GM12878 (cell line): Measurements from ENCODE around the gene CISTR. TPM values are rescaled to one million over a fixed set of nuclear protein-coding genes. Genes with fewer than 3 reads are reported as not detected.

ENCODE experiments used
- ATAC-seq: fragments of 200-7000 bp; cut with Tn5 transposase; 3 replicates; pipeline ENCODE4 v1.9.1; 2020; ENCODE audit warnings: mild to moderate bottlenecking, moderate library complexity
- BruUV-seq: library from RNA; stranded (reverse); fragments of 400-500 nt; replicated peaks from 2 replicates; lab custom pipeline; 2021; lab: Mats Ljungman, UMichigan
- CTCF ChIA-PET: fragments of 300-600 bp; sonication (Branson Sonifier 250); formaldehyde crosslinking; extraction: SDS; loops from one replicate; lab custom pipeline; 2021; ENCODE audit warnings: inconsistent platforms; lab: Yijun Ruan, JAX
- POLR2A ChIA-PET: fragments of 350-600 bp; formaldehyde crosslinking; extraction: SDS; loops from one replicate; lab custom pipeline; 2021; ENCODE audit warnings: inconsistent platforms; lab: Charles Lee
- RAD21 ChIA-PET: fragments of 300-600 bp; sonication (Branson Sonifier 250); formaldehyde crosslinking; loops from one replicate; lab custom pipeline; 2023; ENCODE audit warnings: antibody characterized with exemption; ENCODE audit not compliant: unreplicated experiment; lab: Charles Lee
- SMC1A ChIA-PET: fragments of 300-600 bp; sonication (Branson Sonifier 250); formaldehyde crosslinking; loops from one replicate; lab custom pipeline; 2023; ENCODE audit not compliant: unreplicated experiment, uncharacterized antibody; lab: Charles Lee
- DNase-seq: peaks from one replicate; pipeline ENCODE4 v3.0.0-alpha.2; 2011; ENCODE audit warnings: low read depth, low spot score
- FAIRE-seq: peaks from 3 replicates; lab custom pipeline; 2011; peaks lifted over from hg19 to GRCh38; lab: Jason Lieb, UNC
- H2AFZ ChIP-seq: 2 replicates; pipeline ENCODE4 v1.6.0; 2011; ENCODE audit warnings: low read depth, low read length, control low read depth; ENCODE audit not compliant: control insufficient read depth
- H3K27ac ChIP-seq: 2 replicates; pipeline ENCODE4 v1.5.1; 2011; ENCODE audit warnings: control low read depth; ENCODE audit not compliant: control insufficient read depth, insufficient read depth
- H3K27me3 ChIP-seq, 2 experiments: replicated peaks in 1 of 2; 2 replicates each; pipeline versions ENCODE4 v1.6.0 to v1.6.1; 2011; ENCODE audit warnings: low read length in 1 of 2; ENCODE audit not compliant: control insufficient read depth in 2 of 2, insufficient read depth in 2 of 2
- H3K36me3 ChIP-seq, 2 experiments: 2 replicates each; pipeline ENCODE4 v1.5.1; 2011; ENCODE audit warnings: low read length in 1 of 2; ENCODE audit not compliant: control insufficient read depth in 2 of 2, insufficient read depth in 2 of 2
- H3K4me1 ChIP-seq: 2 replicates; pipeline ENCODE4 v1.6.1; 2011; ENCODE audit warnings: mild to moderate bottlenecking, low read length, moderate library complexity, mixed read lengths; ENCODE audit not compliant: control insufficient read depth, insufficient read depth
- H3K4me2 ChIP-seq: 2 replicates; pipeline ENCODE4 v1.6.0; 2011; ENCODE audit warnings: control low read depth; ENCODE audit not compliant: control insufficient read depth, insufficient read depth
- H3K4me3 ChIP-seq: fragments of 200-600 bp; sonication (generic); 2 replicates; pipeline ENCODE4 v1.5.1; 2016
- H3K79me2 ChIP-seq: 2 replicates; pipeline ENCODE4 v1.6.0; 2011; ENCODE audit warnings: low read length; ENCODE audit not compliant: control insufficient read depth, insufficient read depth
- H3K9ac ChIP-seq: 2 replicates; pipeline ENCODE4 v1.8.0; 2011; ENCODE audit warnings: low read length, control low read depth, mixed read lengths; ENCODE audit not compliant: control insufficient read depth, insufficient read depth
- H3K9me3 ChIP-seq: replicated peaks from 3 replicates; pipeline ENCODE4 v1.5.1; 2011; ENCODE audit warnings: mild to moderate bottlenecking, low read length; ENCODE audit not compliant: control insufficient read depth, insufficient read depth
- H4K20me1 ChIP-seq: 2 replicates; pipeline ENCODE4 v1.6.0; 2011; ENCODE audit not compliant: control insufficient read depth, insufficient read depth
- ETV6 ChIP-seq, 2 experiments: fragments of 450-650 bp in 1 of 2; IDR thresholded peaks in 1 of 2; conservative IDR thresholded peaks in 1 of 2; 2 replicates each; pipeline ENCODE4 v1.6.1; 2014; ENCODE audit warnings: antibody characterized with exemption in 1 of 2, borderline replicate concordance in 1 of 2, low read depth in 1 of 2, mild to moderate bottlenecking in 1 of 2, moderate library complexity in 1 of 2
- FOXK2 ChIP-seq: fragments of 450-650 bp; IDR thresholded peaks from 2 replicates; pipeline ENCODE4 v1.6.1; 2017; ENCODE audit warnings: mild to moderate bottlenecking, moderate library complexity
- JUNB ChIP-seq: IDR thresholded peaks from 2 replicates; pipeline ENCODE4 v1.6.1; 2016; ENCODE audit warnings: antibody characterized with exemption, mild to moderate bottlenecking
- MAX ChIP-seq: IDR thresholded peaks from 2 replicates; pipeline ENCODE4 v1.6.1; 2012; ENCODE audit warnings: low read depth, low read length, improper control_type of control experiment
- MXI1 ChIP-seq: fragments of 150-350 bp; IDR thresholded peaks from 2 replicates; pipeline ENCODE4 v1.6.1; 2011; ENCODE audit warnings: low read depth, mild to moderate bottlenecking, inconsistent platforms, low read length, improper control_type of control experiment
- MYB ChIP-seq: fragments of 150-350 bp; IDR thresholded peaks from 2 replicates; pipeline ENCODE4 v1.6.1; 2014; ENCODE audit warnings: mild to moderate bottlenecking, low read depth, low read length, borderline replicate concordance
- NFYA ChIP-seq: IDR thresholded peaks from 2 replicates; pipeline ENCODE4 v1.6.1; 2011; ENCODE audit warnings: low read depth, mild to moderate bottlenecking, low read length, improper control_type of control experiment, borderline replicate concordance
- POLR2AphosphoS2 ChIP-seq: IDR thresholded peaks from 2 replicates; pipeline ENCODE4 v1.6.1; 2011; ENCODE audit warnings: low read depth, mild to moderate bottlenecking, low read length, improper control_type of control experiment, moderate library complexity
- PRDM15 ChIP-seq: fragments of 450-650 bp; formaldehyde crosslinking; IDR thresholded peaks from 2 replicates; pipeline ENCODE4 v1.4.0; 2020; ENCODE audit warnings: mild to moderate bottlenecking, moderate library complexity
- REST ChIP-seq: IDR thresholded peaks from 2 replicates; pipeline ENCODE4 v1.6.1; 2012; ENCODE audit warnings: mild to moderate bottlenecking, low read depth, low read length
- YY1 ChIP-seq: IDR thresholded peaks from 2 replicates; pipeline ENCODE4 v1.6.1; 2011; ENCODE audit warnings: low read depth, mild to moderate bottlenecking, low read length
- ZBTB4 ChIP-seq: fragments of 450-650 bp; formaldehyde crosslinking; IDR thresholded peaks from 2 replicates; pipeline ENCODE4 v1.4.0; 2022; ENCODE audit warnings: mild to moderate bottlenecking, moderate library complexity
- ZNF217 ChIP-seq: fragments of 450-650 bp; IDR thresholded peaks from 2 replicates; pipeline ENCODE4 v1.6.1; 2017; ENCODE audit warnings: antibody characterized with exemption, mild to moderate bottlenecking
- WGBS: methylation state at CpG from one replicate; pipeline ENCODE4 v1.1.6; 2016; ENCODE audit warnings: low lambda C conversion rate; ENCODE audit not compliant: insufficient replicate concordance, insufficient coverage; ENCODE audit errors: missing lambda C conversion rate; 5-methylcytosine and 5-hydroxymethylcytosine counted together
- in situ Hi-C: fragments of 300-500 bp; cut with MboI; formaldehyde crosslinking; loops from 9 replicates; pipeline ENCODE4 v1.14.3; 2018; ENCODE audit warnings: mixed read lengths
- intact Hi-C: fragments of 100-400 bp; cut with micrococcal nuclease; formaldehyde crosslinking; loops from one replicate; pipeline ENCODE4 v1.14.2; 2022; ENCODE audit not compliant: unreplicated experiment
- polyA plus RNA-seq, 11 experiments: library from polyadenylated mRNA; depleted of rRNA in 4 of 11; unstranded in 6 of 11; stranded (reverse) in 5 of 11; fragments of >200 nt; fragmentation: Nextera tagmentation in 4 of 11; fragmentation: Illumina TruSeq in 1 of 11; extraction: Ambion mirVana in 4 of 11; extraction: Trizol in 1 of 11; gene quantifications; 1 replicate in 1 of 11; 2 replicates in 10 of 11; pipeline versions ENCODE4 v1.2.1 to v1.2.3, GENCODE V29; 2011 to 2016; ENCODE audit warnings: inconsistent platforms in 2 of 11, missing spikeins in 2 of 11, low read depth in 1 of 11
- total RNA-seq, 4 experiments: library from RNA; depleted of rRNA in 3 of 4; stranded (reverse); fragments of >200 nt in 3 of 4; fragmentation: Illumina TruSeq in 1 of 4; extraction: Trizol in 1 of 4; gene quantifications; 2 replicates each; pipeline versions ENCODE4 v1.2.1 to v1.2.3, GENCODE V29; 2013 to 2021

Gene CISTR
- total and polyA plus RNA-seq, 10 of the 15 experiments (the other 5 are each of a cell fraction or from before 2014, with no cell fraction given), result 0.26 TPM; not detected in 9

- Histone ChIP-seq H2AFZ (no peak overlapping the region), H3K79me2 (no peaks in the 10 kb centered on the region), H3K9me3 (no peaks in the 10 kb centered on the region), H3K36me3 (no peaks in the 10 kb centered on the region), H3K4me1 (peaks cover 31% of the 10 kb centered on the region), H3K27ac (no peak overlapping the region), H3K4me3 (no peak overlapping the region), H3K27me3 (peaks cover 0 to 5% of the 10 kb centered on the region in 2 experiments; a peak in 1 of 4 replicates), H3K9ac (no peak overlapping the region), H3K4me2 (no peak overlapping the region), H4K20me1 (no peaks in the 10 kb centered on the region)
- no TSS peak for BruUV-seq
- ChIA-PET SMC1A (no interaction called here), RAD21 (interaction anchor here (3.5 kb wide), 1 partner anchor 13 kb away, joined by 19 read pairs; no protein-coding TSS in a partner anchor), CTCF (interaction anchor here (0.6 to 11.1 kb wide), 4 partner anchors 10 to 228 kb away, joined by 3 to 443 read pairs (median 4); no protein-coding TSS in a partner anchor), POLR2A (no interaction called here)
- WGBS, result 61% methylated on average over 2 of the region's 2 CpGs
- DNase-seq, result no peak
- in situ Hi-C loops (no loop called here), intact Hi-C loops (loop anchor here (10.0 kb wide), 1 partner anchor 446 kb away; no protein-coding TSS in a partner anchor)
- ATAC-seq, result no peak
- no peak for FAIRE-seq
- TF ChIP-seq ZBTB4 (CRISPR knock-in tag) (no peak), JUNB (no peak), ETV6 (conservative IDR thresholded peaks at IDR 0.05 in 1 of 2, IDR thresholded peaks at IDR 0.05 in 1 of 2; ENCODE audit: borderline replicate concordance in 1 of 2, low read depth in 1 of 2) (no peak), NFYA (no peak), POLR2AphosphoS2 (no peak), ZNF217 (no peak), MXI1 (no peak), PRDM15 (no peak), MAX (no peak), MYB (no peak), YY1 (no peak), FOXK2 (no peak), REST (no peak)
These were observed 7.5 kb upstream of the CISTR start for GRCh38 chr12:53759261-53759660.
